KMS-11 (cell line): ENCODE data around the gene CRADD.
A peak's percentile ranks its signal among the peaks of the same experiment; 100 is the strongest.
"Not testable (repeated sequence)": the region's sequence is repeated elsewhere in the genome, so short reads cannot be mapped to it uniquely, and the experiment has no call there.

Source experiments
- H2AFZ ChIP-seq: fragments of 200-600 bp; sonication (generic); 2 replicates; pipeline ENCODE4 v1.6.1; 2016; ENCODE audit warnings: antibody characterized with exemption, mixed run types, low read depth
- H3K27ac ChIP-seq: fragments of 200-600 bp; sonication (generic); 2 replicates; pipeline ENCODE4 v1.6.1; 2016; ENCODE audit warnings: mild to moderate bottlenecking, mixed run types
- H3K27me3 ChIP-seq: fragments of 200-600 bp; sonication (generic); 2 replicates; pipeline ENCODE4 v1.6.1; 2017; ENCODE audit warnings: mild to moderate bottlenecking, low read depth, mixed run types, moderate library complexity; ENCODE audit not compliant: insufficient read depth
- H3K36me3 ChIP-seq: fragments of 200-600 bp; sonication (generic); 2 replicates; pipeline ENCODE4 v1.6.1; 2017; ENCODE audit warnings: mild to moderate bottlenecking, mixed run types; ENCODE audit not compliant: insufficient read depth
- H3K4me1 ChIP-seq: fragments of 200-600 bp; sonication (generic); 2 replicates; pipeline ENCODE4 v1.6.1; 2016; ENCODE audit warnings: mild to moderate bottlenecking, low read depth, mixed run types; ENCODE audit not compliant: poor library complexity, severe bottlenecking
- H3K4me2 ChIP-seq: fragments of 200-600 bp; sonication (generic); 2 replicates; pipeline ENCODE4 v1.7.0; 2016; ENCODE audit warnings: mild to moderate bottlenecking, mixed run types
- H3K4me3 ChIP-seq: fragments of 200-600 bp; sonication (generic); IDR thresholded peaks from 2 replicates; pipeline ENCODE4 v1.6.1; 2017; ENCODE audit warnings: low read depth, low read length, mixed read lengths; ENCODE audit not compliant: insufficient read depth
- H3K79me2 ChIP-seq: fragments of 200-600 bp; sonication (generic); 2 replicates; pipeline ENCODE4 v1.6.1; 2016; ENCODE audit warnings: low read depth, mixed run types; ENCODE audit not compliant: insufficient read depth
- H3K9ac ChIP-seq: fragments of 200-600 bp; sonication (generic); 2 replicates; pipeline ENCODE4 v1.6.1; 2016; ENCODE audit warnings: mild to moderate bottlenecking, mixed run types
- H4K20me1 ChIP-seq: fragments of 200-600 bp; sonication (generic); 2 replicates; pipeline ENCODE4 v1.6.1; 2016; ENCODE audit warnings: mild to moderate bottlenecking, mixed run types; ENCODE audit not compliant: insufficient read depth
- TF ChIP-seq, protein P1 (sequence below): fragments of 200-600 bp; sonication (generic); conservative IDR thresholded peaks from 2 replicates; pipeline ENCODE4 v1.6.1; 2017; ENCODE audit warnings: low read depth, mild to moderate bottlenecking, antibody characterized with exemption, low read length, moderate library complexity, mixed read lengths

The CRADD gene

DNA sequence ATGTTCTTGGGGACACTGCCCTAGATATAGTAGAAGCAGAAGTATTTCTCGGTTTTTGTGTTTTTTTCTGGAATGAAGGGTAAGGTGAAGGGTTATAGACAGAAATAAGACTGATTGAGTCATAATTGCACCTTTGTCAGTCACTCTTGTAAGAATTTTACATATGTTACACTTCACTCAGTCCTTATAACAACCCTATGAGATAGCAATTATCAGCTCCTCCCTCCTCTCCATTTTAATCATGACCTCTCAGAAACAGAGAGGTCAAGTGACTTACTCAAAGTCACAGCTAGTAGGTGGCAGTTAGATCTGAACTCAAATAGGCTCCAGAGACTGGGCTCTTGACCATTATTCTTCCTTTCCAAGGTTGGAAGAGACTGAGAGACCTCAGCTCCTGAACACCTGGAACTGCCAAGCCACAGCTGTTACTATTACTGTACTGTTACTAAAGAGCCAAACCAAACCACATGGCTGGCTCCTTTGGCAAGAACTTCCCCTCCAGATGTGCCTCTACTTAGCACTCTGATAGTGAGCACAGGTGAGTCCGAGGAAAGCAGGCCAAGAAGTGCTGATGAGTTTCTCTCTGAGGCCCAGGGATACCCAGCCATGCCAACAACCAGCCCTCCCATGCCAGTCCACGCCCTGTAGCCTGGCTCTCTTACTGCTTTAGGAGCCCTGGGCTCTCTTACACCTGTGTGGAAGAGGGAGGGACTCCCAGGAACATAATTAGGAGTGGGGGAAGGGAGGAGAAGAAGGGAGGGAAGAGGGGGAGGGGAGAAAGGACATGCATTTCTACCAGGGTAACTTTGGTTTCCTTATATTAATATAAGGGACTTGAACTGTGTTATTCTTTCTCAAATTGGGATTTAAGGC lies 121.3 kb downstream of the CRADD start:
- TF ChIP-seq, protein P1, sequence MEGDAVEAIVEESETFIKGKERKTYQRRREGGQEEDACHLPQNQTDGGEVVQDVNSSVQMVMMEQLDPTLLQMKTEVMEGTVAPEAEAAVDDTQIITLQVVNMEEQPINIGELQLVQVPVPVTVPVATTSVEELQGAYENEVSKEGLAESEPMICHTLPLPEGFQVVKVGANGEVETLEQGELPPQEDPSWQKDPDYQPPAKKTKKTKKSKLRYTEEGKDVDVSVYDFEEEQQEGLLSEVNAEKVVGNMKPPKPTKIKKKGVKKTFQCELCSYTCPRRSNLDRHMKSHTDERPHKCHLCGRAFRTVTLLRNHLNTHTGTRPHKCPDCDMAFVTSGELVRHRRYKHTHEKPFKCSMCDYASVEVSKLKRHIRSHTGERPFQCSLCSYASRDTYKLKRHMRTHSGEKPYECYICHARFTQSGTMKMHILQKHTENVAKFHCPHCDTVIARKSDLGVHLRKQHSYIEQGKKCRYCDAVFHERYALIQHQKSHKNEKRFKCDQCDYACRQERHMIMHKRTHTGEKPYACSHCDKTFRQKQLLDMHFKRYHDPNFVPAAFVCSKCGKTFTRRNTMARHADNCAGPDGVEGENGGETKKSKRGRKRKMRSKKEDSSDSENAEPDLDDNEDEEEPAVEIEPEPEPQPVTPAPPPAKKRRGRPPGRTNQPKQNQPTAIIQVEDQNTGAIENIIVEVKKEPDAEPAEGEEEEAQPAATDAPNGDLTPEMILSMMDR: no peak

DNA sequence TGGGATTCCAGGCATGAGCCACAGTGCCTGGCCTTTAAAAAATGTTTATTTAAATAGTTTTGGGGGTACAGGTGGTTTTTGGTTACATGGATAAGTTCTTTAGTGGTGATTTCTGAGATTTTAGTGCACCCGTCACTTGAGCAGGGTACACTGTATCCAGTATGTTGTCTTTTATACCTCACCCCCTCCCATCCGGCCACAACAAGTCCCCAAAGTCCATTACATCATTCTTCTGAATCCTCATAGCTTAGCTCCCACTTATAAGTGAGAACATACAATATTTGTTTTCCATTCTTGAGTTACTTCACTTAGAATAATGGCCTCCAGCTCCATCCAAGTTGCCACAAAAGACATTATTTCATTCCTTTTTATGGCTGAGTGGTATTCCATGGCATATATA lies 124.5 kb downstream of the CRADD start:
- H3K9ac ChIP-seq, H3K4me3 ChIP-seq, H3K36me3 ChIP-seq, H4K20me1 ChIP-seq, H3K27me3 ChIP-seq, H3K27ac ChIP-seq, H3K79me2 ChIP-seq, H2AFZ ChIP-seq, H3K4me2 ChIP-seq: not testable (repeated sequence)
- peaks cover 36% of the 10 kb centered on the region for H3K4me1 ChIP-seq

More for the DNA sequence above, 121.3 kb downstream of the CRADD start:
- no peak overlapping the region for H3K9ac ChIP-seq
- H3K27ac ChIP-seq: no peak overlapping the region
- no peaks in the 10 kb centered on the region for H3K36me3 ChIP-seq
- no peaks in the 10 kb centered on the region for H3K79me2 ChIP-seq
- peak overlapping the region; percentile 34 for H3K4me2 ChIP-seq
- no peaks in the 10 kb centered on the region for H3K27me3 ChIP-seq
- peaks cover 27% of the 10 kb centered on the region for H3K4me1 ChIP-seq
- no peak overlapping the region for H3K4me3 ChIP-seq
- no peak overlapping the region for H2AFZ ChIP-seq
- no peaks in the 10 kb centered on the region for H4K20me1 ChIP-seq

DNA sequence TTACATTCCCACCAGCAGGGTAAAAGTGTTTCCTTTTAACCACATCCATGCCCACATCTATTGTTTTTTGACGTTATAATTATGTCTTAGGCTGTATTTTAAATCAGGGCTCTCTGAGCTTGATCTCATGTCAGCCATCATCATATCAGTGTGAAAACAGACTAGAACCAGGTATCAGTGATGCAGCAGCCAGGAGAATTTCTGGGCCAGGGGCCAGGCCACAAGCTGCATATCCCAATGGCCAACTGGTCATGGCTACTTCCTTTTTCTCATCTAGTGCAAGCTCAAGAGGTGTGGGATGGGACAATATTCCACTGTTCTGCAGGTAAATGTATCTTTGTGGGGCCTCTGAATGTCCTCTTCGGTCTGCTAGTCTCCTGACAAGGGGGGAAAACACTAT lies 125.1 kb downstream of the CRADD start:
- no peak overlapping the region for H3K9ac ChIP-seq
- H4K20me1 ChIP-seq: no peaks in the 10 kb centered on the region
- H3K4me2 ChIP-seq: peak overlapping the region; percentile 52; the same call in 1 of the 2 replicates
- H3K27me3 ChIP-seq: no peaks in the 10 kb centered on the region
- H3K4me1 ChIP-seq: peaks cover 36% of the 10 kb centered on the region
- H3K79me2 ChIP-seq: no peaks in the 10 kb centered on the region
- TF ChIP-seq, protein P1: no peak
- no peaks in the 10 kb centered on the region for H3K36me3 ChIP-seq
- H3K27ac ChIP-seq: no peak overlapping the region
- H2AFZ ChIP-seq: no peak overlapping the region
- no peak overlapping the region for H3K4me3 ChIP-seq

DNA sequence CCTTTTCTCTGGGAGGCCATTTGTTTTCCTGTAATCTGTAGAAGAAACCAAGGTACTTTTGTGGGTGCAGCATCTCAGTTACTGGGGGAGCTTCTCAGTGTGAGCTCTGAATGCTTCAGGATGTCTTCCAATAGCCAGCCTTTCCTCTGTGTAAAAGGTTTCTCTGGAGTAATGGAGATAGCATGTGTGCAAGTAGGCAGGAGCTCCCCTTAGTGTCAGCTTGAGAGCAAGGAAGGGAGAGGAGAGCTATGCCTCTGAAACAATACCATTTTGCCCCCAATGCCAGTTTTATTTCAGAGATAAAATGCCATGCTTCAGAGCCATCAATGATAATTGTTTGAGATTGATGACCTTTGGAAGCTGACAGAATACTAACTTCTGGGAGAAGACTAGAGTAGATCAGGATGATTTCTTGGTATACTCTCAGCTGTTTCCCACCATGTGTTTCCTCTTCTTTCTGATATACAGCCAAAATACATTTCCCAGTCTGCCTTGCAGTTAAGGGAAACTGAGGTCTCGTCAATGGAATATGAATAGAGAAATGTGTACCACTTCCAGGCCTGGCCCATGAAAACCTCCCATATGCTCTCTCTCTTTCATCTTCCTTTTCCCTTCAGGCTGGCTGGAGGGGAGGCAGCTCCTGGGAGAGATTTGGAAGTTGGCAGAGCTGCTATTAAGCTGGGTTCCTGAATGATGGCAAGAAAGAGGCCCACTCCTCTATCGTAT lies 125.7 kb downstream of the CRADD start:
- peak overlapping the region; percentile 19; the same call in 1 of the 2 replicates for H3K27ac ChIP-seq
- TF ChIP-seq, protein P1: no peak
- no peak overlapping the region for H2AFZ ChIP-seq
- no peaks in the 10 kb centered on the region for H3K27me3 ChIP-seq
- no peaks in the 10 kb centered on the region for H3K79me2 ChIP-seq
- H3K9ac ChIP-seq: no peak overlapping the region
- peaks cover 36% of the 10 kb centered on the region for H3K4me1 ChIP-seq
- peak overlapping the region; percentile 52 for H3K4me2 ChIP-seq
- no peak overlapping the region for H3K4me3 ChIP-seq
- no peaks in the 10 kb centered on the region for H4K20me1 ChIP-seq
- H3K36me3 ChIP-seq: no peaks in the 10 kb centered on the region
